ENCODE results near the gene NOS1.
A peak's percentile ranks its signal among the peaks of the same experiment; 100 is the strongest.
"Not testable (repeated sequence)": the region's sequence is repeated elsewhere in the genome, so short reads cannot be mapped to it uniquely, and the experiment has no call there.

Gene NOS1

GRCh38 chr12:117377758-117378157 lies 16.3 kb upstream of the NOS1 start:
- no peak for DNase-seq
- H3K36me3 ChIP-seq = no peaks in the 10 kb centered on the region
- peaks cover 10% of the 10 kb centered on the region for H3K9me3 ChIP-seq (ENCODE audit: severe bottlenecking)
- no peak overlapping the region for H3K4me3 ChIP-seq (ENCODE audit: low read depth, low read length)
- no peak overlapping the region for H3K27ac ChIP-seq
- H3K27me3 ChIP-seq (ENCODE audit: insufficient read depth, low read depth, severe bottlenecking) = peaks cover 2% of the 10 kb centered on the region
- TF ChIP-seq CTCF (IDR thresholded peaks at IDR 0.05; ENCODE audit: low read depth, low read length) = no peak

GRCh38 chr12:117370588-117370987 lies 9.2 kb upstream of the NOS1 start:
- no peak for TF ChIP-seq CTCF (IDR thresholded peaks at IDR 0.05; ENCODE audit: low read depth, low read length)
- H3K9me3 ChIP-seq (ENCODE audit: severe bottlenecking) = no peaks in the 10 kb centered on the region
- no peaks in the 10 kb centered on the region for H3K36me3 ChIP-seq
- H3K27ac ChIP-seq = no peak overlapping the region
- peaks cover 4% of the 10 kb centered on the region for H3K27me3 ChIP-seq (ENCODE audit: insufficient read depth, low read depth, severe bottlenecking)
- no peak for DNase-seq
- H3K4me3 ChIP-seq (ENCODE audit: low read depth, low read length) = no peak overlapping the region

DNA sequence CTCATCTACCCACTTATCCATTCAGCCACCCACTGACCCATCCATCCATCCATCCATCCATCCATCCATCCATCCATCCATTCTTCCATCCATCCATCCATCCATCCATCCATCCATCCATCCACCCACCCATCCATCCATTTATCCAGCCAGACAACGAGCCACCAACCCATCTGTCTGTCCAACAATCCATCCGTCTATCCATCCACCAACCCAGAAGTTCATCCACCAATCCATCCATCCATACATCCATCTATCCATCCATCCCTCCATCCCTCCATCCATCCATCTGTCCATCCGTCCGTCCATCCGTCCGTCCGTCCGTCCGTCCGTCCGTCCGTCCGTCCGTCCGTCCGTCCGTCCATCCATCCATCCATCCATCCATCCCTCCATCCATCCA lies 8.6 kb upstream of the NOS1 start:
- not testable (repeated sequence) for H3K4me3 ChIP-seq (ENCODE audit: low read depth, low read length); H3K27ac ChIP-seq

DNA sequence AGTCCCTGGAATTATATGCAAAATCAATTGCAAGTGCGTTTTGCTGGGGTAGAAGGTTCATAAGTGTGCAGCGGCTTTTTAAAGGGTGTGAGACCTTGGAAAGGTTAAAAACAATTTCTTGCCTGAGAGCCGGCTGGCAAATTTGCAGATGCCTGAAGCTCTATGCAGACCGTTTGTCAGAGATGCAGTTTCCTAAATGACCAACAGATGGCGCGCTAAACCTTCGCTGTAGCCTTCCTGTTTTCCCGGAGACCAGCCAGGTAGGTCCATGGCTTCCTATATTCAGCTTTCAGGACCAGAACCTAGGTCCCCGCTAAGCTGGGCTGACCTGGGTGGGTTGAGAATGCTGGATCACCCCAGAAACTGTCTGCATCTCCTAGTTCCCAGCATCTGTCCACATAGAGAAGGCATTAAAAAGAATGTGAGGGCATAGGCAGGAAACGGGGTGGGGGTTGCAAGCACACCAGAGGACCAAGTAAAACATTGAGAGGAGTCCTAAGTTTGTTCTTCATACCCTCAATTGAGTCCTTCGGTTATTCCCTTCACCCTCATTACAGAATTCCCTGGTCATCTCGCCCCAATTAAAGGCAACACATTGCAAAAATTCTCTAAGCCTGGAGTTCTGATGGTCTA lies 5.7 kb upstream of the NOS1 start:
- H3K4me3 ChIP-seq (ENCODE audit: low read depth, low read length) = no peak overlapping the region
- H3K27ac ChIP-seq = no peak overlapping the region
- peak; percentile 91 for TF ChIP-seq CTCF (IDR thresholded peaks at IDR 0.05; ENCODE audit: low read depth, low read length)
- no peaks in the 10 kb centered on the region for H3K9me3 ChIP-seq (ENCODE audit: severe bottlenecking)
- no peaks in the 10 kb centered on the region for H3K36me3 ChIP-seq
- peaks cover 39% of the 10 kb centered on the region for H3K27me3 ChIP-seq (ENCODE audit: insufficient read depth, low read depth, severe bottlenecking)
- peak; percentile 77 for DNase-seq

More for the DNA sequence above, 8.6 kb upstream of the NOS1 start:
- DNase-seq; H3K36me3 ChIP-seq; H3K9me3 ChIP-seq (ENCODE audit: severe bottlenecking): not testable (repeated sequence)
- peaks cover 10% of the 10 kb centered on the region for H3K27me3 ChIP-seq (ENCODE audit: insufficient read depth, low read depth, severe bottlenecking)

- H3K36me3 ChIP-seq = no peaks in the 10 kb centered on the region
- H3K27me3 ChIP-seq (ENCODE audit: insufficient read depth, low read depth, severe bottlenecking) = peaks cover 57% of the 10 kb centered on the region
- no peak for DNase-seq
- TF ChIP-seq CTCF (IDR thresholded peaks at IDR 0.05; ENCODE audit: low read depth, low read length) = no peak
- no peak overlapping the region for H3K4me3 ChIP-seq (ENCODE audit: low read depth, low read length)
- H3K27ac ChIP-seq = no peak overlapping the region
- no peaks in the 10 kb centered on the region for H3K9me3 ChIP-seq (ENCODE audit: severe bottlenecking)
These were observed 3.7 kb upstream of the NOS1 start for GRCh38 chr12:117365049-117365616.

- peak; percentile 33; the same call in 1 of the 2 replicates for TF ChIP-seq CTCF (IDR thresholded peaks at IDR 0.05; ENCODE audit: low read depth, low read length)
- peaks cover 64% of the 10 kb centered on the region for H3K27me3 ChIP-seq (ENCODE audit: insufficient read depth, low read depth, severe bottlenecking)
- DNase-seq = no peak
These were observed 2.6 kb upstream of the NOS1 start for GRCh38 chr12:117363953-117364486.

More at GRCh38 chr12:117363953-117364486, 2.6 kb upstream of the NOS1 start:
- Histone ChIP-seq H3K9me3 (ENCODE audit: severe bottlenecking) (no peaks in the 10 kb centered on the region), H3K27ac (no peak overlapping the region), H3K4me3 (ENCODE audit: low read depth, low read length) (no peak overlapping the region), H3K36me3 (no peaks in the 10 kb centered on the region)
